Colonic mucosa (tissue), 4 donors: ENCODE results near the gene CHAF1A. TPM values are rescaled to one million over a fixed set of nuclear protein-coding genes. Genes with fewer than 3 reads are reported as not detected.
A peak's percentile ranks its signal among the peaks of the same experiment; 100 is the strongest.

ENCODE experiments used
- DNase-seq: peaks from one replicate; pipeline ENCODE4 v3.0.0-alpha.2; 2020
- H3K27ac ChIP-seq: fragments of 200-600 bp; one replicate; pipeline ENCODE4 v1.8.0; 2021
- H3K27me3 ChIP-seq: fragments of 200-600 bp; one replicate; pipeline ENCODE4 v1.8.0; 2021
- H3K36me3 ChIP-seq: fragments of 200-600 bp; one replicate; pipeline ENCODE4 v1.8.0; 2021
- H3K4me1 ChIP-seq: fragments of 200-600 bp; one replicate; pipeline ENCODE4 v1.8.0; 2021; ENCODE audit warnings: mild to moderate bottlenecking
- H3K4me3 ChIP-seq: fragments of 200-600 bp; one replicate; pipeline ENCODE4 v1.8.0; 2021
- H3K9ac ChIP-seq, 2 donors: one replicate each; pipeline ENCODE4 v1.7.0; 2013; ENCODE audit warnings: control low read depth in 2 of 2, low read depth in 2 of 2, low read length in 2 of 2
- H3K9me3 ChIP-seq: fragments of 200-600 bp; one replicate; pipeline ENCODE4 v1.8.0; 2021
- intact Hi-C: fragments of 100-400 bp; cut with DNase I; formaldehyde crosslinking; loops from one replicate; pipeline ENCODE4 v1.14.1; 2022
- total RNA-seq, 2 donors: library from RNA; stranded (reverse); fragmentation: NEBNext Ultra II Directional in 1 of 2; extraction: Animal tissue kit (Norgen Biotek cat#: 25700) in 1 of 2; gene quantifications; one replicate each; pipeline ENCODE4 v1.2.1, GENCODE V29; 2021
- TF ChIP-seq, protein P1 (sequence below): fragments of 200-600 bp; IDR thresholded peaks from one replicate; pipeline ENCODE4 v1.8.0; 2022; ENCODE audit warnings: antibody characterized with exemption, mild to moderate bottlenecking
- donor health status: healthy.
- donor health status: DM: no; HTN: no; CAD: no.
- donor health status: DM: no; HTN: no; CAD: no.

CHAF1A gene
- total RNA-seq, 2 donors from 2014 or later = 15.6 to 53.2 TPM

GRCh38 chr19:4388337-4389063, 13.9 kb upstream of the CHAF1A start:
- H3K4me3 ChIP-seq = no peak overlapping the region
- H3K9me3 ChIP-seq = no peaks in the 10 kb centered on the region
- TF ChIP-seq, protein P1, sequence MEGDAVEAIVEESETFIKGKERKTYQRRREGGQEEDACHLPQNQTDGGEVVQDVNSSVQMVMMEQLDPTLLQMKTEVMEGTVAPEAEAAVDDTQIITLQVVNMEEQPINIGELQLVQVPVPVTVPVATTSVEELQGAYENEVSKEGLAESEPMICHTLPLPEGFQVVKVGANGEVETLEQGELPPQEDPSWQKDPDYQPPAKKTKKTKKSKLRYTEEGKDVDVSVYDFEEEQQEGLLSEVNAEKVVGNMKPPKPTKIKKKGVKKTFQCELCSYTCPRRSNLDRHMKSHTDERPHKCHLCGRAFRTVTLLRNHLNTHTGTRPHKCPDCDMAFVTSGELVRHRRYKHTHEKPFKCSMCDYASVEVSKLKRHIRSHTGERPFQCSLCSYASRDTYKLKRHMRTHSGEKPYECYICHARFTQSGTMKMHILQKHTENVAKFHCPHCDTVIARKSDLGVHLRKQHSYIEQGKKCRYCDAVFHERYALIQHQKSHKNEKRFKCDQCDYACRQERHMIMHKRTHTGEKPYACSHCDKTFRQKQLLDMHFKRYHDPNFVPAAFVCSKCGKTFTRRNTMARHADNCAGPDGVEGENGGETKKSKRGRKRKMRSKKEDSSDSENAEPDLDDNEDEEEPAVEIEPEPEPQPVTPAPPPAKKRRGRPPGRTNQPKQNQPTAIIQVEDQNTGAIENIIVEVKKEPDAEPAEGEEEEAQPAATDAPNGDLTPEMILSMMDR = no peak
- peaks cover 5% of the 10 kb centered on the region for H3K4me1 ChIP-seq
- intact Hi-C loops = no loop called here
- H3K27ac ChIP-seq = no peak overlapping the region
- no peak for DNase-seq
- no peaks in the 10 kb centered on the region for H3K36me3 ChIP-seq
- peak overlapping the region in 1 of 2 donors; percentile 12 for H3K9ac ChIP-seq
- no peaks in the 10 kb centered on the region for H3K27me3 ChIP-seq

GRCh38 chr19:4389064-4389375, 13.4 kb upstream of the CHAF1A start:
- peaks cover 5% of the 10 kb centered on the region for H3K4me1 ChIP-seq
- no peaks in the 10 kb centered on the region for H3K27me3 ChIP-seq
- no peak for DNase-seq
- no peak overlapping the region for H3K27ac ChIP-seq
- intact Hi-C loops = no loop called here
- TF ChIP-seq, protein P1 = no peak
- H3K9me3 ChIP-seq = no peaks in the 10 kb centered on the region
- peak overlapping the region in 1 of 2 donors; percentile 12 for H3K9ac ChIP-seq
- H3K36me3 ChIP-seq = no peaks in the 10 kb centered on the region
- no peak overlapping the region for H3K4me3 ChIP-seq

DNA sequence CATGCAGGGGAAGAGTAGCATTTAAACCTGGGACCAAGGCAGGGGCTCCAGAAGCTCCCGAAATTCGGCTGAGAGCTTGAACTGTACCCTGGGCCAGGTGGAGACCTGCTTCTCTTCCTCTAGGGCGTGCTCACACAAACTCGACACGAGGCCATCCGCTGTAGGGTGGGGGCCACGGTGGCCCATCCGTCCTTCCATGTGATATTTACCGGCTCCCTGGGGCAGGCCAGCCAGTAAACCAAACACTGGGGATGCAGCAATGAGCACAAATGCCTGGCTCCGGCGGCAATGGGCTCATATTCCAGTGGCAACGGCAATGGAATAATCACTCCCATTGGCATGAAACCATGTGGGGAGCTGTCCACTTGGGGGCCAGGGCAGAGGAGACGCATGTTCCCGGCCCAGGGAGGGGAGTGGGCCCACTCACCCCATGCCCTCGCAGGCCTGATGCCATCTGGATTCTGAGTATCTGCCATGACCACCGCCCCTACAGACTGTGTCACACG, 12.9 kb upstream of the CHAF1A start:
- no peak overlapping the region for H3K27ac ChIP-seq
- H3K4me3 ChIP-seq = no peak overlapping the region
- H3K27me3 ChIP-seq = no peaks in the 10 kb centered on the region
- intact Hi-C loops = no loop called here
- peak overlapping the region in 1 of 2 donors; percentile 51 for H3K9ac ChIP-seq
- peaks cover 5% of the 10 kb centered on the region for H3K4me1 ChIP-seq
- TF ChIP-seq, protein P1 = no peak
- no peaks in the 10 kb centered on the region for H3K36me3 ChIP-seq
- no peak for DNase-seq
- H3K9me3 ChIP-seq = no peaks in the 10 kb centered on the region

- H3K27me3 ChIP-seq = no peaks in the 10 kb centered on the region
- TF ChIP-seq, protein P1 = no peak
- H3K9me3 ChIP-seq = no peaks in the 10 kb centered on the region
- no peak overlapping the region for H3K4me3 ChIP-seq
- H3K9ac ChIP-seq = peak overlapping the region; percentile 20 to 51
- no peaks in the 10 kb centered on the region for H3K36me3 ChIP-seq
- intact Hi-C loops = no loop called here
- DNase-seq = no peak
- H3K27ac ChIP-seq = peak overlapping the region; percentile 29
- peaks cover 5% of the 10 kb centered on the region for H3K4me1 ChIP-seq
These were observed 12.3 kb upstream of the CHAF1A start for GRCh38 chr19:4390017-4390566.

GRCh38 chr19:4390567-4391305, 11.7 kb upstream of the CHAF1A start:
- intact Hi-C loops = no loop called here
- Histone ChIP-seq H3K27ac (peak overlapping the region; percentile 29), H3K36me3 (no peaks in the 10 kb centered on the region), H3K9me3 (no peaks in the 10 kb centered on the region), H3K4me3 (no peak overlapping the region), H3K27me3 (no peaks in the 10 kb centered on the region), H3K4me1 (peaks cover 5% of the 10 kb centered on the region), H3K9ac (peak overlapping the region; percentile 20 to 51)
- DNase-seq = no peak
- TF ChIP-seq, protein P1 = no peak
